IPS-NIHi11 (cell line): ENCODE results near the gene CYP4F12.
A peak's percentile ranks its signal among the peaks of the same experiment; 100 is the strongest.

ENCODE experiments used
- DNase-seq: peaks from one replicate; pipeline ENCODE4 v3.0.0; 2012; ENCODE audit warnings: mixed read lengths, low spot score

CYP4F12 gene

DNA sequence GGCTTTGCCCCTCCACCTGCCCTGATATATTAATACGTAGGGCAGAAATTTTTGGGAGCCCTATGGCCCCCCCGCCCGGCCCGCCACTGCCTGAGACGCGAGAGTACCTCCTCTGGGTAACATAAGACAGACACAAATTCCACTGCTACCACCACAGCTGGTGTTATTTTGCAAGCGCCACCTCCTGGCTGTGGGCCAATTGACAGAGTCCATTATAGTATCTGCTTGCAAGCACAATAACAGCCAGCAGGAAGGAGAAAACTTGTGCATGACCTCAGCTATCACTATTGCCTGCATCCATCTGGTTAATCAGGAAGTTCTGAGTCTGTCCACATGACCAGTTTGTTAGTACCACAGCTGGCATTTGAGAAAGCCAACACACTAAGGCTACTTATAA, 29.6 kb downstream of the CYP4F12 start:
- peak; percentile 9 for DNase-seq

DNA sequence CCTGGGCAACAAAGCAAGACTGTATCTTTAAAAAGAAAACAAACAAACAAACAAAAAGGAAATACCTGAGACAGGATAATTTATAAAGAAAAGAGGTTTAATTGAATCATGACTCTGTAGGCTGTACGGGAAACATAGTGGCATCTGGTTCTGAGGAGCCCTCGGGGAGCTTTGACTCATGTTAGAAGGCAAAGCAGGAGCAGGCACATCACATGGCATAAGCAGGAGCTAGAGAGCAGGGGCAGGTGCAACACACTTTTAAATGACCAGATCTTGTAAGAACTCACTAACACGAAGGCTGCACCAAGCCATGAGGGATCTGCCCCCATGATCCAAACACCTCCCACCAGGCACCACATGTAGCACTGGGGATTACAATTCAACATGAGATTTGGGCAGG, 41.8 kb downstream of the CYP4F12 start:
- DNase-seq: no peak

DNA sequence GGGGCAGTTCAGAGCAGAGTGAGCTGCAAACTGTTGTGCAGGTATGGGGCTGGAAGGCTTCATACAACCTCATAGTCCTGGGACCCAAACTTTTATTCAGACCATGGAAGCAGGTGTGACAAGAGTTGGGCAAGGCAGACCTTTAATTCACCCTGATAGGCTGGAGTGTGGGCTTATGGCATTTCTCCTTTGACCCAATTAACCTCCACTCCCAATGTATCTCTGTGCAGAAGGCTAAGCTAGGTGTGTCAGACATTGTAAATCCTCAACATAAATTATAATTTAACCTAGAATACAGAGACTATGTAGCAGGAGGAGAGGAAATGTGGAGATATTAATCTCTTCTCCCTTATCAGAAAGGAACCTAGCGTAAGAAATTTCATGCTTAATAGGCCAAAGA, 42.8 kb downstream of the CYP4F12 start:
- DNase-seq: no peak

DNA sequence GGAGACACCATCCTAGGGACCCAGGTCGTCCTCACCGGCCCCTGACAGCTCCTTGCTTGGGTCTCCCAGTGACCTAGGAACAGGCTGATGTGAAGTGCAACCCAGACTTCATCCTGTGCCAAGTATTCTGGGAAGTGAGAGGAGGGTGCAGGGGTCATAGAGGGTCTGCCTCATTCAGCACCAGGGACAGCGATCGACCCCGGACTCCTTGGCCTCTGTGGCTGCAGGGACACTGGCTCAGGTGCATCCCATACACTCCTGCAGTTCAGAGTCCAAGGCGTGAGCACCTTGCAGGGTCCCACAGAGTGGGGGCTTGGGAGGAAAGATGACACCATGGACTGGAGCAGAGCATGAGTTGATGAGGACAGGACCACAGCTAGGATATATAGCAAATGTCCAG, 44.9 kb downstream of the CYP4F12 start:
- no peak for DNase-seq

DNA sequence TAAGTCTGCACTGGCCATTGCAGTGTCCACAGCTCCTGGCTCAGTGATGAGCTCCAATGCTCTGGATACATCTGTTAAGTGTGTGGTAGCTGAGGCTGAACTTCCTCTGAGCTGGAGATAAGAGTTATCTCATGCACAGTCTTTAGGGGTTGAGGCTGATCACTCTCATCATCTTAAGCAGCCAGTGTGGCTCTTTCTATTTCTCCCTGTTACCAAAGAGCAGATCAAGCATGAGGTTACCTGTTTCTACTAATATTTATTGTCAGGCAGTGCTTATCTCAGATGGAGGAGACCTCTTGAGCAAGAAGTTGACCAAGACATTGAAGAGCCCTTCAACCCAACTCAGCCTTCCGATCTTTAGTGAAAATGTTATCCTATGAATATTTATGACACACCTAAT, 48.4 kb downstream of the CYP4F12 start:
- no peak for DNase-seq

DNA sequence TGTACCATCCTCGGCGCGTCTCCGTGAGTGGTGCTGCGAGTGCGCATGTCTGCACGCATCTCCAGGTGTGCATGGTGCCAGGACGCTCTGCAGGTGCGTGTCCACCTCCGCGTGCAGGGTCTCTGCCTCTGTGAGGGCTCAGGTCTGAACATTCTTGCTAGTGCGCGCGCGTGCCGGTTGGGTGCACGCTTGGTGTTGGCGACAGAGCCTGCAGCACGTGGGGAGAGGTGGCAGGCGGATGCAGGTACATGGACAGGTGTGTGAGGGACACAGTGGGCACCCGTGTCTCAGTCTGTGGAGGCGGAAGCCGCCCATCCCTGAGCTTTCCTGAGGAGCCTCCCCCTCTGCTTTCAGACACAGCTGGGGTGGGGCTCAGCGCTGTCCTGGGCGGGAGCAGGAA, 50.1 kb downstream of the CYP4F12 start:
- no peak for DNase-seq

DNA sequence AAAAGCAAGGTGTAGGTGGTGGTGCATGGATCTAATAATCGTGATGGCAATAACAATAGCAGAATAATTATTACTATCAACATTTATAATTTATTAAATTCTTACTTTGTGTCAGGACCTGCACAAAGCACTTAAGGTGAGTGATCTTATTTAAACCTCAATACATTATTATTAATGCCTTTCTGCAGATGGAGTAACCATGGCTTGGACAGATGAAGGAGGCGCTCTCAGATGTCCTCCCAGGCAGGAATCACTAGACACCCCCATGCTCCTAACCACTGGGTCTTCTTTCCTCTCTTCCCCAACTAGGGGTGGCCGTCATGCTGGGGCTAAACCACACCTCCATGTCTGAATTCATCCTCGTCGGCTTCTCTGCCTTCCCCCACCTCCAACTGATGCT, 54.8 kb downstream of the CYP4F12 start, which contains the start of gene OR10H2:
TSS of gene OR10H2 (plus strand) at position 301 of the 400 bp plus-strand sequence. CDS start at position 321, 20 bp downstream.
- no peak for DNase-seq

DNA sequence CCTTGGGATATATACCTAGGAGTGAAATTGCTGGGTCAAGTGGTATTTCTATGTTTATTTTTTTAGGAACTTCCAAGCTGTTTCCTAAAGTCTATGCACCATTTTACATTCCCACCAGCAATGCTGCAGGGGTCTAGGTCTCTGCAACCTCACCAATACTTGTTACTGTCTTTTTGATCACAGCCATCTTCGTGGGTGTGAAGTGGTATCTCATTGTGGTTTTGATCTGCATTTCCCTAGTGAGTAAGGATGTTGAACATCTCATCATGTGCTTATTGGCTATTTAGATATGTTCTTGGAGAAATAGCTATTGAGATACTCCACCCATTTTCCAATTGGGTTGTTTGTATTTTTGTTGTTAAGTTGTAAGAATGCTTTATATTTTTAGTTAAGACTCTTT, 57.7 kb downstream of the CYP4F12 start:
- DNase-seq: no peak

DNA sequence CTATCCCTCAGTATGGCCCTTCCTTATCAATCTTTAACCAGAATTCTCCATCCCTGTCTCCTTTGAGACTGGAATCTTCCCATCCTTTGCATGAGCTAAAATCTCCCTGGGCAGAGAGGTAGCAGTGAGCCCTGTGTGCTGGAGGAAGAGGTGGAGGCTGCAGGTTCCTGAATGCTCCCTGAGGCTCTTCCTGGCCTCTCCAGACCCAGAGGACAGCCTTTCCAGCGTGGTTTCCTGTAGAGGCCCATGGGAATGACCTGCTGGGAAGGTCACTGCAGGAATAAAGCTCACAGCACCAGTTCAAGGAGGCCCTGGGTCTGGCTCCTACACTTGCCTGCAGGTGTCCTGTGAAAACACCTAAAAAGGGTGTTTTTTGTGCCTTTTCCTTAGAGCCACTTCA, 59.5 kb downstream of the CYP4F12 start:
- DNase-seq: no peak

DNA sequence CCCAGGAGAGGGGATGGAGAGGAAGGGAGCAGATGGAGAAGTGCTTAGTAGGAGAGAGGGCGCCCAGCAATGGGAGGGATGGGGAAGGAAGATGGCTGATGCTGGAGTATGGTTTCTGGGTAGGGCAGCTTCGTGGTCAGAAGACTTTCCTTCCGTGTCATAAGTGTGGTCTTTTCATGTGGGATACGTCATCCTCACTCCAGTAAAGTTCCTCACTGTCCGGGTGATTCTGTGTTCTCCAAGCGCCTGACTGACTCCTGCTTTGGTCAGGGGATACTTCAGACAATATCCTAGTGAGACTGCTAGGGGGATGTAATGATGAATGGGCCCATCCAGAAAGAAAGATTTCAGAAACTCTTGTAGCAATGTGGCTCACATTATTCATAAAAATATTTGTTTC, 61.0 kb downstream of the CYP4F12 start:
- DNase-seq: no peak

DNA sequence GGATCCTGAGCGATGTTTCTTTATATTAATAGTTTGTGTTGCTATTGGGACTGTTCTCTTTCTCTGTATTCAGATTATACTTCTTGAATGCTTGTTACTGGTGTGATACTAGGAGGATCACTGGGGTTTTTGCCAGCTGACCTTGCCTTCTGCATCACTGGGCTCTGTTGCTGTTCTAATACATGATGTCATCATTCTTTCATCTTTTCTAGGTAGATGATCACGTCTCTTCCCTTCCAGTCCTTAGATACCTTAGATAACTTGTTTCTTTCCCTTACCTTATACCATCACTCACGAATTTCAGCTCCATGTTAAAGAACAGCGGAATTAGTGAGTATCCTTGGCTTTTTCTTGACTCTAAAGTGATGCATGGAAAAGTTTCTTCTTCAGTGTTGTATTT, 64.8 kb downstream of the CYP4F12 start, which contains the start of gene OR10H3:
TSS of gene OR10H3 (plus strand) at position 264 of the 400 bp plus-strand sequence. CDS start 3,408 bp downstream, outside the sequence.
- no peak for DNase-seq

DNA sequence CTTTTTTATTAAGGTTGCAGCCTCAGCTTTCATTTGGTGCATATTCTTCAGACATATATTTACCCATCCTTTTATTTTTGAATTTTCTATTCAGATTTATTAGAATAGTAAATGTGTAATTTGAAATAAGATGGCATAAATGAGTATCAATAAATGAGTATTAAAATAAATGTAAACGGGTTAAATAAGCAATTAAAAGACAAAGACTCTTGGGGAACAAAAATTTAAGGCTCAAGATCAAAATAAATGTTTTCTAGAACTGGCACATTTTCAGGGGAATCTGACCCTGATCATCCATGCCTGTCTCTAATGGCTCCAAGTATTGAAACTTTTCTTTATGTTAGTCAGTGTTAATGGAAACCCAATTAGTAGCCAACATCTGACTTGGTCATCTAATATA, 67.9 kb downstream of the CYP4F12 start:
- DNase-seq: no peak
